HepG2 (cell line): Measurements from ENCODE around the gene TRMT112. TPM values are rescaled to one million over a fixed set of nuclear protein-coding genes. Genes with fewer than 3 reads are reported as not detected.

ENCODE experiments used
- CBX5 ChIP-seq: sonication (generic); formaldehyde crosslinking; IDR thresholded peaks from 2 replicates; pipeline ENCODE4 v1.4.0; 2020; ENCODE audit warnings: missing genetic modification reagents, borderline replicate concordance
- ESRRA ChIP-seq: sonication (generic); formaldehyde crosslinking; IDR thresholded peaks from 2 replicates; pipeline ENCODE4 v1.5.1; 2020; ENCODE audit warnings: mild to moderate bottlenecking, low read depth, missing genetic modification reagents
- FOXJ3 ChIP-seq: sonication (generic); formaldehyde crosslinking; IDR thresholded peaks from 2 replicates; pipeline ENCODE4 v1.4.0; 2020; ENCODE audit warnings: missing genetic modification reagents, mild to moderate bottlenecking, borderline replicate concordance
- HIVEP1 ChIP-seq: sonication (generic); formaldehyde crosslinking; IDR thresholded peaks from 2 replicates; pipeline ENCODE4 v1.4.0; 2020; ENCODE audit warnings: mild to moderate bottlenecking, missing genetic modification reagents
- JARID2 ChIP-seq: sonication (generic); formaldehyde crosslinking; IDR thresholded peaks from 2 replicates; pipeline ENCODE4 v1.8.1; 2023; ENCODE audit warnings: missing genetic modification reagents, inconsistent platforms; ENCODE audit not compliant: insufficient replicate concordance
- JUND ChIP-seq: sonication (generic); formaldehyde crosslinking; IDR thresholded peaks from 2 replicates; pipeline ENCODE4 v1.8.0; 2022; ENCODE audit warnings: mild to moderate bottlenecking, missing genetic modification reagents
- KDM5A ChIP-seq: fragments of 200-600 bp; sonication (generic); IDR thresholded peaks from 2 replicates; pipeline ENCODE4 v1.7.0; 2018; ENCODE audit warnings: antibody characterized with exemption, mild to moderate bottlenecking, low read length, borderline replicate concordance
- MXI1 ChIP-seq: IDR thresholded peaks from 3 replicates; pipeline ENCODE4 v1.6.1; 2012; ENCODE audit warnings: low read depth, low read length, inconsistent platforms, borderline replicate concordance
- NCOA1 ChIP-seq: sonication (generic); formaldehyde crosslinking; IDR thresholded peaks from 2 replicates; pipeline ENCODE4 v1.9.0; 2021; ENCODE audit warnings: missing genetic modification reagents
- NR3C1 ChIP-seq: sonication (generic); formaldehyde crosslinking; IDR thresholded peaks from 2 replicates; pipeline ENCODE4 v1.4.0; 2020; ENCODE audit warnings: missing genetic modification reagents
- TCF12 ChIP-seq, 2 experiments: fragments of 450-650 bp in 1 of 2; sonication (generic) in 1 of 2; formaldehyde crosslinking in 1 of 2; IDR thresholded peaks; 2 replicates each; pipeline versions ENCODE4 v1.6.1 to v1.8.0; 2017 to 2022; ENCODE audit warnings: antibody characterized with exemption in 1 of 2, mild to moderate bottlenecking in 1 of 2, missing genetic modification reagents in 1 of 2, moderate library complexity in 1 of 2
- TEAD3 ChIP-seq: optimal IDR thresholded peaks from 2 replicates; pipeline ENCODE3; 2016; ENCODE audit warnings: borderline replicate concordance
- ZNF3 ChIP-seq: IDR thresholded peaks from 2 replicates; pipeline ENCODE4 v1.7.0; 2017; ENCODE audit warnings: inconsistent platforms
- ZNF331 ChIP-seq: sonication (generic); formaldehyde crosslinking; IDR thresholded peaks from 2 replicates; pipeline ENCODE4 v1.4.0; 2020; ENCODE audit warnings: missing genetic modification reagents
- ZNF501 ChIP-seq: sonication (generic); formaldehyde crosslinking; IDR thresholded peaks from 2 replicates; pipeline ENCODE4 v1.5.1; 2020; ENCODE audit warnings: mild to moderate bottlenecking, moderate library complexity, missing genetic modification reagents
- ZNF749 ChIP-seq: sonication (generic); formaldehyde crosslinking; IDR thresholded peaks from 2 replicates; pipeline ENCODE4 v1.8.0; 2022; ENCODE audit warnings: mild to moderate bottlenecking, missing genetic modification reagents, moderate library complexity, borderline replicate concordance
- ZSCAN9 ChIP-seq: IDR thresholded peaks from 2 replicates; pipeline ENCODE4 v1.6.1; 2016; ENCODE audit warnings: borderline replicate concordance
- polyA plus RNA-seq, 8 experiments: library from polyadenylated mRNA; depleted of rRNA in 3 of 8; stranded (reverse) in 7 of 8; unstranded in 1 of 8; fragments of >200 nt; fragmentation: Illumina TruSeq in 4 of 8; extraction: Trizol in 4 of 8; gene quantifications; 2 replicates each; pipeline versions ENCODE4 v1.2.1 to v1.2.3, GENCODE V29; 2011 to 2016; ENCODE audit warnings: low read depth in 4 of 8, missing spikeins in 1 of 8, mixed read lengths in 1 of 8; ENCODE audit not compliant: insufficient read depth in 1 of 8
- total RNA-seq, 5 experiments: library from RNA; depleted of rRNA; stranded (reverse); fragments of >200 nt; fragmentation: Illumina TruSeq; extraction: Trizol; gene quantifications; 2 replicates each; pipeline ENCODE4 v1.2.3, GENCODE V29; 2016; ENCODE audit warnings: low read depth in 1 of 5
- TF ChIP-seq, protein P1 (sequence below), 2 experiments: sonication (generic) in 1 of 2; formaldehyde crosslinking in 1 of 2; IDR thresholded peaks; 2 replicates each; pipeline versions ENCODE4 v1.4.0 to v1.6.1; 2018 to 2020; ENCODE audit warnings: missing genetic modification reagents in 2 of 2, borderline replicate concordance in 1 of 2, low read depth in 1 of 2, mild to moderate bottlenecking in 1 of 2, missing biosample characterization in 1 of 2
- TF ChIP-seq, protein P2 (sequence below): sonication (generic); formaldehyde crosslinking; IDR thresholded peaks from 2 replicates; pipeline ENCODE4 v1.4.0; 2020; ENCODE audit warnings: missing genetic modification reagents, borderline replicate concordance
- TF ChIP-seq, protein P3 (sequence below), 2 experiments: IDR thresholded peaks; 2 replicates each; pipeline ENCODE4 v1.6.1; 2011 to 2012; ENCODE audit warnings: low read length in 2 of 2, borderline replicate concordance in 1 of 2, low read depth in 1 of 2, mild to moderate bottlenecking in 1 of 2, moderate library complexity in 1 of 2

Gene TRMT112
- total and polyA plus RNA-seq, 2 of the 13 experiments (the other 11 are each of a cell fraction or from before 2014, with no cell fraction given): 186 to 409 TPM

DNA sequence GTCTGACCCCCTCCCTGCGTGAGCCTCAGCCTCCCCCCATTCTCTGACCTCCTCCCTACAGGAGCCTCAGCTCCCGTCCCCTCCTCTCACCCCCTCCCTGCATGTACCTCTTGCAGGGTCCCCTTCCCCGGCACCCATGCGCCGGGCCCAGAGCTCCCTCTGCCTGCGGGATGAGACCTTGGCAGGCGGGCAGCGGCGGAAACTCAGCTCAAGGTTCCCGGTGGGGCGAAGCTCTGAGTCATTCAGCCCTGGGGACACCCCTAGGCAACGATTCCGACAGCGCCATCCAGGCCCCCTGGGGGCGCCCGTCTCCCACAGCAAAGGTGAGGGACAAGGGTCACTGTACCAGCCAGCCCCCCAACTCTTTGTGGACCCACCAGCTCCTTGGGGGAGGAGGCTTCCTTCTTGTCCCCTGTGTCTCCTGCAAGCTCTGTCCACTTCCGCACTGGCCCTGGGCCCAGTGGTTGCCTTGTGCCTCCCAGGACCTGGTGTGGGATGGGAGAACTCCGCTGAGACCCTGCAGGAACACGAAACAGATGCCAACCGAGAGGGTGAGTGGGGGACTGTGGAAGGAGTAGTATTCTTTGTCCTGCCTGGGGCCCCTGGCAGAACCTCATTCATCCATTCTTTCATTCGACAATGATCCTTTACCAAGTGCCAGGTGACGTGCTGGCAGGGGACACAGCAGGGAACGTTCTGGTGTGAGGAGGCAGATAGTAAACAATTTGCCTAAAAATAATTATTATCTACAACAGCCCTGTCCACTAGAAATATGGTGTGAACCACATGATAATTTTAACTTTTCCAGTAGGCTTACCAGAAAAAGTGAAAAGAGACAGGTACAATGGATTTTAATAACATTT, 38.0 kb upstream of the TRMT112 start (continued):
- TF ChIP-seq, protein P1, sequence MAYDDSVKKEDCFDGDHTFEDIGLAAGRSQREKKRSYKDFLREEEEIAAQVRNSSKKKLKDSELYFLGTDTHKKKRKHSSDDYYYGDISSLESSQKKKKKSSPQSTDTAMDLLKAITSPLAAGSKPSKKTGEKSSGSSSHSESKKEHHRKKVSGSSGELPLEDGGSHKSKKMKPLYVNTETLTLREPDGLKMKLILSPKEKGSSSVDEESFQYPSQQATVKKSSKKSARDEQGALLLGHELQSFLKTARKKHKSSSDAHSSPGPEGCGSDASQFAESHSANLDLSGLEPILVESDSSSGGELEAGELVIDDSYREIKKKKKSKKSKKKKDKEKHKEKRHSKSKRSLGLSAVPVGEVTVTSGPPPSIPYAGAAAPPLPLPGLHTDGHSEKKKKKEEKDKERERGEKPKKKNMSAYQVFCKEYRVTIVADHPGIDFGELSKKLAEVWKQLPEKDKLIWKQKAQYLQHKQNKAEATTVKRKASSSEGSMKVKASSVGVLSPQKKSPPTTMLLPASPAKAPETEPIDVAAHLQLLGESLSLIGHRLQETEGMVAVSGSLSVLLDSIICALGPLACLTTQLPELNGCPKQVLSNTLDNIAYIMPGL (CRISPR knock-in tag; IDR thresholded peaks at IDR 0.05; ENCODE audit: borderline replicate concordance in 1 of 2, low read depth in 1 of 2): peak; percentile 91 to 96
- TF ChIP-seq, protein P2, sequence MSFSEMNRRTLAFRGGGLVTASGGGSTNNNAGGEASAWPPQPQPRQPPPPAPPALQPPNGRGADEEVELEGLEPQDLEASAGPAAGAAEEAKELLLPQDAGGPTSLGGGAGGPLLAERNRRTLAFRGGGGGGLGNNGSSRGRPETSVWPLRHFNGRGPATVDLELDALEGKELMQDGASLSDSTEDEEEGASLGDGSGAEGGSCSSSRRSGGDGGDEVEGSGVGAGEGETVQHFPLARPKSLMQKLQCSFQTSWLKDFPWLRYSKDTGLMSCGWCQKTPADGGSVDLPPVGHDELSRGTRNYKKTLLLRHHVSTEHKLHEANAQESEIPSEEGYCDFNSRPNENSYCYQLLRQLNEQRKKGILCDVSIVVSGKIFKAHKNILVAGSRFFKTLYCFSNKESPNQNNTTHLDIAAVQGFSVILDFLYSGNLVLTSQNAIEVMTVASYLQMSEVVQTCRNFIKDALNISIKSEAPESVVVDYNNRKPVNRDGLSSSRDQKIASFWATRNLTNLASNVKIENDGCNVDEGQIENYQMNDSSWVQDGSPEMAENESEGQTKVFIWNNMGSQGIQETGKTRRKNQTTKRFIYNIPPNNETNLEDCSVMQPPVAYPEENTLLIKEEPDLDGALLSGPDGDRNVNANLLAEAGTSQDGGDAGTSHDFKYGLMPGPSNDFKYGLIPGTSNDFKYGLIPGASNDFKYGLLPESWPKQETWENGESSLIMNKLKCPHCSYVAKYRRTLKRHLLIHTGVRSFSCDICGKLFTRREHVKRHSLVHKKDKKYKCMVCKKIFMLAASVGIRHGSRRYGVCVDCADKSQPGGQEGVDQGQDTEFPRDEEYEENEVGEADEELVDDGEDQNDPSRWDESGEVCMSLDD (CRISPR knock-in tag): peak; percentile 92; the same call in 1 of the 2 replicates
- TF ChIP-seq ESRRA (CRISPR knock-in tag): 0 out of 2 replicates have a peak, but pooled peaks have one; percentile 35
- no peak for TF ChIP-seq NR3C1
- TF ChIP-seq ZNF501 (CRISPR knock-in tag): peak; percentile 64
- TF ChIP-seq NCOA1 (CRISPR knock-in tag): no peak
- no peak for TF ChIP-seq JARID2
- TF ChIP-seq MXI1: peak; percentile 62; the same call in 1 of the 3 replicates
- TF ChIP-seq TCF12 (IDR thresholded peaks at IDR 0.05): no peak
- no peak for TF ChIP-seq TCF12 (CRISPR knock-in tag; IDR thresholded peaks at IDR 0.05)
- no peak for TF ChIP-seq FOXJ3 (CRISPR knock-in tag)
- peak; percentile 65; the same call in 1 of the 2 replicates for TF ChIP-seq ZNF331 (CRISPR knock-in tag)
- peak; percentile 64; the same call in 1 of the 2 replicates for TF ChIP-seq JUND (CRISPR knock-in tag)
- no peak for TF ChIP-seq TEAD3 (CRISPR knock-in tag)
- TF ChIP-seq ZNF749 (CRISPR knock-in tag): no peak
- 0 out of 2 replicates have a peak, but pooled peaks have one; percentile 27 for TF ChIP-seq ZSCAN9 (CRISPR knock-in tag)
- TF ChIP-seq KDM5A: no peak
- TF ChIP-seq, protein P3, sequence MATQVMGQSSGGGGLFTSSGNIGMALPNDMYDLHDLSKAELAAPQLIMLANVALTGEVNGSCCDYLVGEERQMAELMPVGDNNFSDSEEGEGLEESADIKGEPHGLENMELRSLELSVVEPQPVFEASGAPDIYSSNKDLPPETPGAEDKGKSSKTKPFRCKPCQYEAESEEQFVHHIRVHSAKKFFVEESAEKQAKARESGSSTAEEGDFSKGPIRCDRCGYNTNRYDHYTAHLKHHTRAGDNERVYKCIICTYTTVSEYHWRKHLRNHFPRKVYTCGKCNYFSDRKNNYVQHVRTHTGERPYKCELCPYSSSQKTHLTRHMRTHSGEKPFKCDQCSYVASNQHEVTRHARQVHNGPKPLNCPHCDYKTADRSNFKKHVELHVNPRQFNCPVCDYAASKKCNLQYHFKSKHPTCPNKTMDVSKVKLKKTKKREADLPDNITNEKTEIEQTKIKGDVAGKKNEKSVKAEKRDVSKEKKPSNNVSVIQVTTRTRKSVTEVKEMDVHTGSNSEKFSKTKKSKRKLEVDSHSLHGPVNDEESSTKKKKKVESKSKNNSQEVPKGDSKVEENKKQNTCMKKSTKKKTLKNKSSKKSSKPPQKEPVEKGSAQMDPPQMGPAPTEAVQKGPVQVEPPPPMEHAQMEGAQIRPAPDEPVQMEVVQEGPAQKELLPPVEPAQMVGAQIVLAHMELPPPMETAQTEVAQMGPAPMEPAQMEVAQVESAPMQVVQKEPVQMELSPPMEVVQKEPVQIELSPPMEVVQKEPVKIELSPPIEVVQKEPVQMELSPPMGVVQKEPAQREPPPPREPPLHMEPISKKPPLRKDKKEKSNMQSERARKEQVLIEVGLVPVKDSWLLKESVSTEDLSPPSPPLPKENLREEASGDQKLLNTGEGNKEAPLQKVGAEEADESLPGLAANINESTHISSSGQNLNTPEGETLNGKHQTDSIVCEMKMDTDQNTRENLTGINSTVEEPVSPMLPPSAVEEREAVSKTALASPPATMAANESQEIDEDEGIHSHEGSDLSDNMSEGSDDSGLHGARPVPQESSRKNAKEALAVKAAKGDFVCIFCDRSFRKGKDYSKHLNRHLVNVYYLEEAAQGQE (IDR thresholded peaks at IDR 0.05; ENCODE audit: borderline replicate concordance in 1 of 2, low read depth in 1 of 2, low read length in 2 of 2): no peak
- peak; percentile 93 for TF ChIP-seq HIVEP1 (CRISPR knock-in tag)
- no peak for TF ChIP-seq ZNF3
- peak; percentile 48; the same call in 1 of the 2 replicates for TF ChIP-seq CBX5 (CRISPR knock-in tag)
